ENCODE data around the gene ACOT7.

The ACOT7 gene

GRCh38 chr1:6338695-6339094, 54.9 kb downstream of the ACOT7 start:
- no peak for DNase-seq

GRCh38 chr1:6336776-6337622, 56.6 kb downstream of the ACOT7 start:
- DNase-seq: no peak

- no peak for DNase-seq
These were observed 59.1 kb downstream of the ACOT7 start for GRCh38 chr1:6334261-6334993.

GRCh38 chr1:6332821-6333220, 60.7 kb downstream of the ACOT7 start:
- no peak for DNase-seq

- DNase-seq: no peak
These were observed 61.9 kb downstream of the ACOT7 start for GRCh38 chr1:6331543-6332273.

- DNase-seq: peak; percentile 75 to 87
These were observed 63.1 kb downstream of the ACOT7 start for GRCh38 chr1:6330410-6330911.

- DNase-seq: no peak
These were observed 63.7 kb downstream of the ACOT7 start for GRCh38 chr1:6329851-6330250.

GRCh38 chr1:6329396-6329795, 64.2 kb downstream of the ACOT7 start:
- DNase-seq: peak; percentile 21 to 62

GRCh38 chr1:6328696-6329095, 64.9 kb downstream of the ACOT7 start:
- no peak for DNase-seq

GRCh38 chr1:6328091-6328490, 65.5 kb downstream of the ACOT7 start:
- no peak for DNase-seq

GRCh38 chr1:6325482-6325881, 68.1 kb downstream of the ACOT7 start:
- no peak for DNase-seq

- no peak for DNase-seq
These were observed 71.4 kb downstream of the ACOT7 start for GRCh38 chr1:6322161-6322560.

- DNase-seq: no peak
These were observed 72.4 kb downstream of the ACOT7 start for GRCh38 chr1:6321205-6321604.

- no peak for DNase-seq
These were observed 76.3 kb downstream of the ACOT7 start for GRCh38 chr1:6317098-6317760.

GRCh38 chr1:6316240-6317097, 77.1 kb downstream of the ACOT7 start:
- no peak for DNase-seq

- DNase-seq: no peak
These were observed 79.1 kb downstream of the ACOT7 start for GRCh38 chr1:6314503-6314902.

- no peak for DNase-seq
These were observed 80.0 kb downstream of the ACOT7 start for GRCh38 chr1:6313393-6314200.

- DNase-seq: no peak
These were observed 83.3 kb downstream of the ACOT7 start for GRCh38 chr1:6310116-6310848.

- DNase-seq: no peak
These were observed 84.0 kb downstream of the ACOT7 start for GRCh38 chr1:6309564-6309963.

GRCh38 chr1:6308449-6308848, 85.1 kb downstream of the ACOT7 start:
- DNase-seq: no peak
